GM19099 (cell line): ENCODE data around the gene MRPS6.

ENCODE experiments used
- POLR2A ChIP-seq: IDR thresholded peaks from 3 replicates; pipeline ENCODE4 v1.6.1; 2011; ENCODE audit warnings: low read depth; ENCODE audit not compliant: insufficient read length; ENCODE audit errors: extremely low read depth

Gene MRPS6

DNA sequence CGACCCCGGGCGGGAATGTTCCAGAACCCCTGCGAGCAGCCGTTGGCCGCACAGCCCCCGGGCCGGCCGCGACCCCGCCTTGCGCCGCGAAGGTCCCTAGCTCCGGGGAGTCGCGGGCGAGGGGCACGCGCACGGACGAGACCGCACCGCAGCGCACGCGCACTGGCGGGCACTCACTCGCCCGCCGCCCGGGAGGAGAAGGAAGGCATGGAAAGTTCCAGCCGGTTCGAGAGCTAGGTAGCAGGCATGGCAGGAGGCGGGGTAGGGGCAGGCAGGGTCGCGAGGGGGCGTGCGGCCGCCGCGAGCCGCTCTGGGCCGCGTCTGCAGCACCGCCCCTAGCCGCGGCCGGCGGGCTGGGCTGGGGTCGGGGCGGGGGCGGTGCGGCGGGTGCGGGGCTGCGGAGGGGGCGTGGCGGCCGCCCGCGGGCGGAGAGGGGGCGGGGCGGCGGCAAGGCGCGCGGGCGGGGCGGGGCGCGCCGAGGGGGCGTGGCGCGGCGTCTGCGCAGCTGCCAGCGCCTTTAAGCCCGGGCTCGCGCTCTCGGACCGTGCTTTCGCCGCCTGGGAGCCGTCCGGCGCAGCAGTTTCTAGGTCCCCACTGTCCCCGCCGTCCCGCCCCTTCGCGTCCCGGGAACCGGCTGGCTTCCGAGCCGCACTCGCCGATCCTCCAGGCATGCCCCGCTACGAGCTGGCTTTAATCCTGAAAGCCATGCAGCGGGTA, at the start of gene MRPS6, which contains the start of gene SLC5A3:
Gene MRPS6, plus strand, starts transcription at position 547 of the 717 bp plus-strand sequence. Its CDS starts 123 bp downstream, at position 670.
Gene SLC5A3, plus strand, starts transcription at position 547 of the 717 bp plus-strand sequence. CDS start 21,621 bp downstream, outside the sequence.
- TF ChIP-seq POLR2A: peak; percentile 98

DNA sequence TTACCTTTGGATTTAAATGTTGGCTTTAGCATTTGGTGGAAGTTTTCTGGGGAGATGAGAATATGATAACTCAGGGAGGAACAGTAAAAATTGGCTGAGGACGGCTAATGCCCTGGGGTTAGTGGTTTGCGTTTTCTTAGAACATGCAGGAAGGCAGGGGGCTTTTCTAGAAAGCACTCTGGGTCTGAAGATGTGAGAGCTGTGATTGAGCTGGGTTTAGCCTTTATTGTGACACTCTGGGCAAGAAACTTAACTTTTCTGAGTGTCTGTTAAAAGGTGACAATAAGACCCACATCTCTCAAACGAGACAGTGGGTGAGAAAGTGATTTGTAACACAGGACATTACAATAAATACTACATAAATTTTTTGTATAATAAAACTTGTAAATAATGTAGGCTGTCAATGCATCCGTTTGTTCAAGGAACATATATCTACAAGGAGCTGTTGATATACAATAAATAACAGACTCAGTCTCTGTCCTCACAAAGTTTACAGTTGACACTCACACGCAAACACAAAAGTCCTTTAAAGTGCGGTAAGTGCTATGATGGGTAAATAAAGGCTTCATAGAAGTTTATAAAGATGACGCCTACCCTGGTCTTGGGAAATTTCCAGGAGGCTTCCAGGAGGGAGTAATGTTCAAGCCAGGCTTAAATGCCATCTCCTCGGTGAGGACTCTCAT, 49.5 kb upstream of the MRPS6 start:
- TF ChIP-seq POLR2A: no peak

DNA sequence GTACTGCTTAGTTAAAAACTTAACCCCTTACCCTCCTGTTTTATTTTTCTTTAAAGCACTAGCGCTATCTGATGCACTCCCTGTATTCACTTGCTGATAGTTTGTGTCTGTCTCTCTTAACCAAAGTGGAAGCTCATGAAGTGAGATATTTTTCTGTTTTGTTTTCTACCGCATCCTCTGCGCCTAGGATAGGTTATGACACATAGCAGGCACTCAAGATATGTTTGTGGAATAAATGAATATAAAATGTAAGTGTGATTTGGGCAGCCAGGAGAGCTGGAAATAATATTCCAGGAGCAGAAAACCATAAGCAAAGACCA, 49.0 kb upstream of the MRPS6 start:
- no peak for TF ChIP-seq POLR2A

DNA sequence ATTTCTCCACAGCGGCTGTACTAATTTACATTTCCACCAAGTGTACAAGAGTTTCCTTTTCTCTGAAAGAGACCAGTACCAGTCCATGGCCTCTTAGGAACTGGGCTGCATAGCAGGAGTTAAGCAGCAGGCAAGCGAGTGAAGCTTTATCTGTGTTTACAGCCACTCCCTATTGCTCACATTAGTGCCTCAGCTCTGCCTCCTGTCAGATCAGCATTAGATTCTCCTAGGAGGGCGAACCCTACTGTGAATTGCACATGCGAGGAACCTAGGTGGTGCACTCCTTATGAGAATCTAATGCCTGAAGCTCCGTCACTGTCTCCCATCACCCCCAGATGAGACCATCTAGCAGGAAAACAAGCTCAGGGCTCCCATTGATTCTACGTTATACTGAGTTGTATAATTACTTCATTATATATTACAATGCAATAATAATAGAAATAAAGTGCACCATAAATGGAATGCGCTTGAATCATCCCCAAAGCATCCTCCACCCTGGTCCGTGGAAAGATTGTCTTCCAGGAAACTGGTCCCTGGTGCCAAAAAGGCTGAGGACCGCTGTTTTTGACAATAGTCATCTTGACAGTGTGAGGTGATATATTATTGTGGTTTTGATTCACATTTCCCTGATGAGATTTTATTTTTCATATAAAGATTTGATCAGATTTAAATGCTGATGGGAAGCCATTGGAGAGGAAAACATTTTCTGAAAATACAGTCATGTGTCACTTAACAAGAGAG, 45.5 kb upstream of the MRPS6 start:
- no peak for TF ChIP-seq POLR2A

DNA sequence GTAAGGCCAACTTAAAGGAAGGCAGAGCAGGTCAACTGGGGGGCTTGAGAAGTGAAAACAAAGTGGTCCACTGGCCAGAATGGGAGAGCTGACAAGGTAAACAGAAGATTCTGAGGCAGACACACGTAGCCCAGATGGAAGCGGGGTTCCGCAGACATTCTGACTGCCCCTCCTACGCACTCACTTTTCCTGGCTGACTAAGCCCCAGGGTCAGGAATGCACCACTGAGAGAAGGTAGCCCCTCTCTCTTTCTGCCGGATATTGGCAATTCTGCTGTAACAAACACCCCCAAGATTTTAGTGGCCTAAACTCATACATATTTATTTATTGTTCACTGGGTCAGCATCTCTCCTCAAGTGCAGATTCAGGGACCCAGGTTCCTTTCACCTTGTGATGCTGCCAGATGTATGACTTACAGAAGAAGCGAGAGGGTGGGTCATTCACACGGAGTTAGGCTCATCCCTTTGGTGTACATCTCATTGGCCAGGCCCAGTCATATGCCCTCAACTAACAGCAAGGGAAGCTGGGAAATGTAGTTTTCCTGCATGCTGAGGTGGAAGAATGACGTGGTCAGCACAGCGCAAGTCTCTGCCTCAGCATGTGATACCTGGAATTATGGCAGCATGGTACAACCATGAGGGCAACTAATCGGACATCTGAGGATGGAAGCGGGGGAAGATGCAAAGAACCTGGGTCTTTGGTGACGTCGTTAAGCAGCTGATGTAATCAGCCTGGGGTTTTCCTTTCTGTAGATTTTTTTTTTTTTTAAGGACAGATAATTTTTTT, 43.4 kb upstream of the MRPS6 start:
- TF ChIP-seq POLR2A: no peak

DNA sequence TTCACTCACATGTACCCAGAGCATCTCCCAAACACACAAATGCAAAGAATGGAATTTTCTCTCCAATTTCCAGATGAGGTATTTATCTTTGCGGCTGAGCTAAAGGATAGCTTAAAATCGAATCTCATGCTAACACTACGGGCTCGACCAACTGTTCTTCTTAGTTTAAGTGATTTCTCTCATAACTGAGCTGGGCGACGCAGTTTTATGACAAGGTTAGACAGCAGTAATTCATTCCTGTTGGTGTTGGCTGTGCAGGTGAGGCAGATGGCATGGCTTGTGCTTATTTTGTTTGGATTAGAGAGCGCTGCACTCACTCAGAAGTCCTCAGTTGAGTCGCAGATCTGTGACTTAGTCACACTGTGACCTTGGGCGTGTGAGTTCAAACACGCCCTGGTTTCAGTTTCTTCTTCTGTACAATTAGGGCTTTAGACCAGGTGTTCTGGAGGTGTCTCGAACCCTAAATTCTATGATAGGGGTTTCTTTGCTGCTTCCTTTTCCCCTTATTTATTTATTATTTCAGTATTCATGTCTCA, 41.5 kb upstream of the MRPS6 start:
- TF ChIP-seq POLR2A: no peak

DNA sequence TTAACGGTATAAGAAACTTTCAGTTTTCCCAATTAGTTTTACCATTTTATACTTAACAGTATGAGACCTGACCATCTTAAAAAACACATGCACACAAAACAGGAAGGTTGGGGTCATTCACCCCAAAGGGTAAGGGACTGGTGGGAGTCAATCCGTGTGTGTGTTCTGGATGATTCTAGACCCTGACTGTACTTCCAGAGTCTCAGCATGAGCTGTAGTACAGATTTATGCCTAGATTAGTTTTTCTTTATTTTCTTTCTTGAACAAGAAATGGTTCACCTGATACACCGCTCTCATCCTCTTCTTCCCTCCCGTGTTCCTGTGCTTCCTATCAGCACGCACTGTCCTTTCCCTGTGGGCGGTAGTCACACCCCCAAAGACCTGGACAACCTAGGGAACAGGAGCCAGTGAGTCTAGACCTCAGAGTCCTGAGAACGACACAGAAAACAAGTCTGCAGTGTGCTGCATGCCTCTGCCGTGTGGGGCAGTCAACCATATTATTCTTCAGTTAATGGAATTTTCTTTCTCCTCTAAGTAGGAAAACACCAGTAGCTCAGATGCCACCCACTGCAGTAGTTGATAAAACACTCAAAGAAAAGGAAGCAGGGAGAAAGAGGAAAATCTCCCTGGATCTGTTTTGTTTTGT, 38.9 kb upstream of the MRPS6 start:
- TF ChIP-seq POLR2A: no peak

DNA sequence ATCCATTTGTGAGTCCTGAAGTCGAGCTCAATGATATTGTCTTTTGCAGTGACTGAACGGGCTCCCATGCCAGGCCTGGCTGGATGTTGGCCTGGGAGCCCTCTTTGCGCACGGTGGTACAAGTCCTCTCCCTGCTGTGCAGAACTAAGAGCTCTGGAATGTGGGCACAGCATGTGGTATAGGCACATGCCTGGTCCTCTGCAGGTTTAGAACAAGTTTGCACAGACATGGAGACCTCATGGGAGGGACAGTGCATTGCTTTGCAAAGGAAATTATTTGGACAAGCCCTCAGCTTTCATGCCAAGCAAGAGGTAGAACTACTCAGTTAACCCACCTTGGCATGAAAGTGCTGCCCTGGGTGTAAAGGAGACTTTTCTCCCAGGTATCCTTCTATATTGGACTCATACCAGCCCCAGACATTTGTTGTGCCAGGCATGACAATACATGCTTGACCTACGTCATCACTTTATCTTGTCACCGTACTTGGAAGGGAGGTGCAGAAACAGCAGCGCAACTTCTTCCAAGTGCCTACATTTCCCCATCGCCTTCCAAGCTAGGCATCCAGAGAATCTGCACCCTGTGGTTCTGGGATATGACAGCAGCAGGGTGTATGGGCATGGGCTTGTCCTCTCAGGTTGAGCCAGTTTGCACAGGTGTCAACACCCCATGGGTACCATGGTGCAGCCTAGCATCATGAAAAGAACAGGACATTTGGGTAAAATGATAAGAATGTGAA, 37.6 kb upstream of the MRPS6 start:
- TF ChIP-seq POLR2A: no peak

DNA sequence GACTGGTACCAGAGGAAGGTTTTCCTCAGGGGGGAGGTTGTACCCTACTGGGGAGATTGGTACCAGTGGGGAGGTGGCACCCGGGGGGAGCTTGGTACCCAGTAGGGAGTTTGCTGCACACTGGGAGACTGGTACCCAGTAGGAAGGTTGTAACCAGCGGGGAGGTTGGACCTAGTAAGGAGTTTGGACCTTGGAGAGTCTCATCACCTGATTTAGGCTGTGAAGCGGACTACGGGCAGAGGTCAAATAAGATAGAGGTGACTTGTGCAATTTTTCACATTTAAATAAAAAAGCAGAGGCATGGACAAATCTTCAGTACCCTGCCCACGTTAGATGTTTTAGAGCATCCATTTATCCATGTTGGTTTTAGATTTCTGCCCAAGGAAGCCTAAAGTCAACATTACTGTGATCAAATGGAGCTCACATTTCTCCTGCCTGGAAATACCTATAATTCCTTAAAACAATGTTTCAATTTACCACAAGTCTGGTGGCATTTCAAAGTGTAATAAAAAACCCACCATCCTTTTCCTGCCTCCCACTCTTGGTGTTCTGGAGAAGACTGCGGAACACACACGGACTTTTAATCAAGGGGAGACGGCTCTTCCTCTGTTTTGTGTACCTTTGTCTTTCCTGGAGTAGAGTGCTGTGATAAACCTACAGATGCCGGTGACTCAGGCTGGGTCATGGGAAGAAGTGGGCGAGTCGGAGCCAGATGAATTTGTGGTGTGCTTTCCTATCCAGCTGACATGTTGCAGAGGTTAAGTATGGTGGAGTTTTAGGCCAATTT, 36.2 kb upstream of the MRPS6 start:
- TF ChIP-seq POLR2A: no peak

DNA sequence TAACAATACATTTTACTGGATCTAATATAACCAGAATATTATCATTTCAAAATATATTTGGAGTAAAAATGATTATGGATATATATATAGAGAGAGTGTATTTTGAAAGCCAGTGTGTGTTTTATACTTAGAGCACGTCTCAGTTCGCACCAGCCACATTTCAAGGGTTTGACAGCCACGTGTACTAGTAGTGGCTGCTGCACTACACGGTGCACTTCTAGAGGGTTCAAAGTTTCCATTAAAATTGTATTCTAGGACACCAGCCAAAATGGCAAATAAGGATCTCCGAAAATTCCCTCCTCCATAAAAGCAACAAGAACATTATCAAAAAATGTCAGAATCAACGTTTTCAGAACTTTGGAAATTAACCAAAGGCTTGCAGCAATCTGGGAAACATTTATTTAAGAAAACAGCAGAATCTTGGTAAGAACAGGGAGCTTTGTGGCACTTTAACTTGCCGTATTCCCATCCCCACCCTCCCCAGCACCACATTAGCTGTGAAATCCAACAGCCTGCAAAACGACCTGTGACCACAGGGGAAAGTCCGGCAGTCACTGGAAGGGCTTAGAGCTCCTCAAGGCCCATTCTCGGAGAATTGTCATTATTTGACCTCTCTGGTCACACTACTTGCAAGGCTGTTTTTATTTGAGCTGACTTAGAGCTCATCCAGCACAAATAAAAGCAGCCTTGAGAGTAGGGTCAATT, 33.5 kb upstream of the MRPS6 start:
- TF ChIP-seq POLR2A: no peak

DNA sequence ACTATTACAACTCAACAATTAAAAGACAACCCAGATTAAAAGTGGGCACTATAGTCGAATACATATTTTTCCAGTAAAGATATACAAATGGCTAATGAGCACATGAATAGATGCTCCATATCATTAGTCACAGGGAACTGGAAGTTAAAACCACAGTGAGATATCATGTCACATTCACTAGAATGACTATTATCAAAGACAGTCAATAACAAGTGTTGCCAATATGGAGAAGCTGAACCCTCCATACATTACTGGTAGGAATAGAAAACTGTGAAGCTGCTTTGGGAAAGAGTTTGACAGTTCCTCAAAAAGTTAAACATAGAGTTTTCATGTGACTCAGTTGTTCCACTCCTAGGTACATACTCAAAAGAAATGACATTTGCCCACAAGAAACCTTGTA, 30.6 kb upstream of the MRPS6 start:
- TF ChIP-seq POLR2A: no peak

DNA sequence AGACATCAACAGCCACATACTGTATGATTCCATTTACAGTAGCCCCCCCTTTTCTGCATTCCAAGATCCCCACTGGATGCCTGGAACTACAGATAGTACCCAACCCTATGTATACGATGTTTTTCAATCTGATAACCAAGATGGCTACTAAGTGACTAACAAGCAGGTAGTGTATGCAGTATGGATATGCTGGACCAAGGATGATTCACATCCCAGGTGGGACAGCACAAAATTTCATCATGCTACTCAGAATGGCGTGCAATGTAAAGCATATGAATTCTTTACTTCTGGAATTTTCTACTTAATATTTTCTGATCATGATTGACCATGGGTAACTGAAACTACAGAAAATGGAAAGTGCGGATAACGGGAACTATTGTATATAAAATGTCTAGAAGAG, 30.0 kb upstream of the MRPS6 start:
- no peak for TF ChIP-seq POLR2A

DNA sequence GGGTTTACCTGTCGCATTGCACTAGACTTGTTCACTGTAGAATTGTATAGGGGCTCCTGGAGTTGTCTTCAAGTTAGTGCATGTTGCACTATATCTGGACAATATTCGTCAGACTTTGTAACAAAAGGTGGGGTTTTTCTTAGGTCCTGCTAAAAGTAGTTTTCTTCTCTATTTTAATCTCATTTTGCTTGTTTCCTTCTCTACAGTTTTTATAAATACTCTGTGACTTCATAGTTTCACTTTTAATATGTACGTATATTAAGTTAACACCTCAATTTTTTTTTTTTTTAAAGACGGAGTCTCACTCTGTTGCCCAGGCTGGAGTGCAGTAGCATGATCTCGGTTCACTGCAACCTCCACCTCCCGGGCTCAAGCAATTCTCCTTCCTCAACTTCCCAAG, 26.5 kb upstream of the MRPS6 start:
- no peak for TF ChIP-seq POLR2A

DNA sequence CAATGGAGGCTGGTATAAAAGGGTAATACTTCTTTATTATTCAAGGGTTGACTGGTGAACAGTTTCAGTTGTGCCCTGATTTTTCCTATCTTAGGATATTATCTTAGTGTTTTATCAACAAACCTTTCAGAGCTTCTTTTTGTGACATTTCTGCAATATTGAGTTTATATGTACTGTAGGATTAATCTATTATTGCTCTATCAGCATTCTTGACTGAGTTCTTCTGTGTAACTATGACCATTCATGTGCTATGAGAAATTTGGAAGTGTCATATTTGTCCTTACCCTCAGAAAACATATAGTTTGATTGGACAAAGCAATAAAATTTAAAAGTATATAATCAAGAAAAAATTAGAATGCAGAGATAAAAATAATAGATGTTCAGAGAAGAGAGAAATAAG, 25.5 kb upstream of the MRPS6 start:
- no peak for TF ChIP-seq POLR2A
